Measurements from ENCODE around the gene PELI2.

PELI2 gene

GRCh38 chr14:56119201-56119981, 1.2 kb downstream of the PELI2 start:
- FAIRE-seq, result no peak

- FAIRE-seq, result no peak
These were observed 2.0 kb downstream of the PELI2 start for GRCh38 chr14:56120091-56120691.

- no peak for FAIRE-seq
These were observed 3.6 kb downstream of the PELI2 start for GRCh38 chr14:56121816-56122215.

GRCh38 chr14:56122301-56122700, 4.1 kb downstream of the PELI2 start:
- FAIRE-seq, result no peak

GRCh38 chr14:56124327-56124726, 6.1 kb downstream of the PELI2 start:
- FAIRE-seq, result no peak

GRCh38 chr14:56125772-56126636, 7.8 kb downstream of the PELI2 start:
- FAIRE-seq, result no peak

GRCh38 chr14:56126637-56126913, 8.4 kb downstream of the PELI2 start:
- no peak for FAIRE-seq

GRCh38 chr14:56127156-56127555, 8.9 kb downstream of the PELI2 start:
- FAIRE-seq, result no peak

GRCh38 chr14:56129092-56129491, 10.9 kb downstream of the PELI2 start:
- FAIRE-seq, result no peak

- FAIRE-seq, result no peak
These were observed 11.7 kb downstream of the PELI2 start for GRCh38 chr14:56129933-56130332.

- no peak for FAIRE-seq
These were observed 13.0 kb downstream of the PELI2 start for GRCh38 chr14:56131004-56131864.

GRCh38 chr14:56131865-56132833, 13.9 kb downstream of the PELI2 start:
- FAIRE-seq, result no peak

- FAIRE-seq, result no peak
These were observed 15.3 kb downstream of the PELI2 start for GRCh38 chr14:56133547-56133946.

GRCh38 chr14:56135001-56135400, 16.8 kb downstream of the PELI2 start:
- no peak for FAIRE-seq

GRCh38 chr14:56135668-56136067, 17.5 kb downstream of the PELI2 start:
- FAIRE-seq, result no peak

- no peak for FAIRE-seq
These were observed 18.6 kb downstream of the PELI2 start for GRCh38 chr14:56136571-56137452.

GRCh38 chr14:56137453-56137807, 19.2 kb downstream of the PELI2 start:
- FAIRE-seq, result no peak

- FAIRE-seq, result no peak
These were observed 19.6 kb downstream of the PELI2 start for GRCh38 chr14:56137849-56138248.

GRCh38 chr14:56138928-56139327, 20.7 kb downstream of the PELI2 start:
- FAIRE-seq, result no peak

- no peak for FAIRE-seq
These were observed 24.1 kb downstream of the PELI2 start for GRCh38 chr14:56142314-56142713.

- no peak for FAIRE-seq
These were observed 24.8 kb downstream of the PELI2 start for GRCh38 chr14:56143025-56143424.

All from colon (tissue), 2 donors.